Central memory CD4-positive, alpha-beta T cell (primary cell): ENCODE data around the gene KMT2E.
"Not testable (repeated sequence)": the region's sequence is repeated elsewhere in the genome, so short reads cannot be mapped to it uniquely, and the experiment has no call there.

Source experiments
- DNase-seq: peaks from one replicate; pipeline ENCODE4 v3.0.0; 2022
- total RNA-seq, 3 experiments: gene quantifications; one replicate each; lab custom pipeline; 2026; lab: John Stamatoyannopoulos, UW

Gene KMT2E
- total RNA-seq, result 63.5 to 351 (median 139) reads per million in 3 experiments

- peak; percentile 94 for DNase-seq
These were observed at the start of gene KMT2E for GRCh38 chr7:105013816-105014692. Gene KMT2E (plus strand): TSS chr7:105014205. CDS start chr7:105040953, 26,748 bp downstream.

DNA sequence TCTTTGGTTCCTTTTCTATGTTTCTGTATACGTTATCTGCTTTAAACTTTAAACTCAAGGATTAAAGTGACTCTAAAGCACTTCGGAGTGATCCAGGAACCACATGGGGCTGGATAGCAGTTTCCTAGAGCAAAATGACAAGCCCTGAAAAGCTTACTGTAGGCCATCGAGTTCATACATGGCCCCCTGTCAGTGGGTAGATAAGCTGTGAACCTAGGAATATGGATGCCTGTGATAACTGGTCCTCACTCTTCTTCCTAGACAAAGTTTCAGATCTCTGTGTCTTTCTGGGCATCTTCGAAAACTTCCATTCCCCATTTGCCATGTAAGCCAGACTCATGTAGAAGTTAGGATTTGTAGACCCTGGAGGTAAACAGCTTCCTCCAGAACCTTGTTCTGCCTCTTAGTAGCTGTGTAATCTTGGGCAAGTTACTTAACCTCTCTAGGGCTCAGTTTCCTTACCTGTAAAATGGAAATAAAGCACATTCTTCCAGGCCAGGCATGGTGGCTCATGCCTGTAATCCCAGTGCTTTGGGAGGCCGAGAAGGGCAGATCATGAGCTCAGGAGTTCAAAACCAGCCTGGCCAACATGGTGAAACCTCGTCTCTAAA is 49.3 kb upstream of the KMT2E start:
- DNase-seq, result no peak

GRCh38 chr7:104966022-104966421 is 48.0 kb upstream of the KMT2E start:
- no peak for DNase-seq

GRCh38 chr7:104967088-104967487 is 46.9 kb upstream of the KMT2E start:
- no peak for DNase-seq

- DNase-seq, result no peak
These were observed 46.4 kb upstream of the KMT2E start for GRCh38 chr7:104967595-104967994.

DNA sequence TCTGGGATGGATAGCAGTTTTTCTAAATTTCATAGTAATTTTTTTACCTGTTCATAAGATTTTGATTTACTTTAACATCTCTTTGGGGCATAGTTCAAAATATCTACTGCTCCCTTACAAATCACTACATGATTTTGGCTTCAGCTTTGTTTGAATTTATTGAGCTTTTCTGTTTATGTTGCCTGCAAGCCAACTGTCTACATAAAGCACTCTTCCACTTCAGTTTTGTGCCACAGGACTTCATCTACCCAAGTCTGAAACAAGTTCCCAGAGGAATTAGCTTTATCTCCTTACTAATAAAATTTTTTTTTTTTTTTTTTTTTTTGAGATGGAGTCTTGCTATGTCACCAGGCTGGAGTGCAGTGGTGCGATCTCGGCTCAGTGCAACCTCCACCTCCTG is 45.4 kb upstream of the KMT2E start:
- DNase-seq, result no peak

GRCh38 chr7:104969183-104969582 is 44.8 kb upstream of the KMT2E start:
- no peak for DNase-seq

- DNase-seq, result no peak
These were observed 42.5 kb upstream of the KMT2E start for GRCh38 chr7:104971290-104972071.

- DNase-seq, result no peak
These were observed 41.5 kb upstream of the KMT2E start for GRCh38 chr7:104972500-104972899.

DNA sequence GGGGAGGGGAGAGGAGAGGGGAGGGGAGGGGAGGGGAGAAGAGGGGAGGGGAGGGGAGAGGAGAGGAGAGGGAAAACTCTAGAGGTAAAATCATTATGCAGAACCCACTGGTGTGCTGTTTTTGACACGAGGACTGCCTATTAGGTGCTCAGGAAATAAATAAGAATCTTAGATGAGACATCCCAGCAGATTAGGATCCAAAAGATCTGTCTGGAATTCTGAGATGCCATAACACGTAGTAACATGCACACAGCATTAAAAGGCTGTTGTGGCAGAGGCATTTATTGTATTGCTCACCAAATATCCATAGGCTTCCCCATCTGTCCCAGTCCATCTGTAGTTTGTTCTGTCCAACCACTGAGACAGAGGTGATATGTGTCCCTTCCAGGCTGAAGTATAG is 40.8 kb upstream of the KMT2E start:
- DNase-seq, result no peak

- DNase-seq, result no peak
These were observed 40.0 kb upstream of the KMT2E start for GRCh38 chr7:104973909-104974415.

DNA sequence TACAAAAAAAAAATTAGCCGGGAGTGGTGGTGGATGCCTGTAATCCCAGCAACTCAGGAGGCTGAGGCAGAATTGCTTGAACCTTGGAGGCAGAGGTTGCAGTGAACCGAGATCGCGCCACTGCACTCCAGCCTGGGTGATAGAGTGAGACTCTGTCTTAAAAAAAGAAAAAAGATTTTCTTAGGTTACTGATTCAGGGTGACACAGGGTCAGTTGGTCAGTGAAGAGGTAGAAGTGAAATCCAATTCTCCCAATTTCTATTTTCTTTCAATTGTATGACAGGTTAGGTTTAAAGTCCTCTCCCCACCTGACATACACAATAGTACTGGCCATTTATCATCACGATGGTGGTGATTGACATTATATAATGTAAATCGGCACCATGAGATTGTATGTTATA is 38.5 kb upstream of the KMT2E start:
- DNase-seq, result not testable (repeated sequence)

DNA sequence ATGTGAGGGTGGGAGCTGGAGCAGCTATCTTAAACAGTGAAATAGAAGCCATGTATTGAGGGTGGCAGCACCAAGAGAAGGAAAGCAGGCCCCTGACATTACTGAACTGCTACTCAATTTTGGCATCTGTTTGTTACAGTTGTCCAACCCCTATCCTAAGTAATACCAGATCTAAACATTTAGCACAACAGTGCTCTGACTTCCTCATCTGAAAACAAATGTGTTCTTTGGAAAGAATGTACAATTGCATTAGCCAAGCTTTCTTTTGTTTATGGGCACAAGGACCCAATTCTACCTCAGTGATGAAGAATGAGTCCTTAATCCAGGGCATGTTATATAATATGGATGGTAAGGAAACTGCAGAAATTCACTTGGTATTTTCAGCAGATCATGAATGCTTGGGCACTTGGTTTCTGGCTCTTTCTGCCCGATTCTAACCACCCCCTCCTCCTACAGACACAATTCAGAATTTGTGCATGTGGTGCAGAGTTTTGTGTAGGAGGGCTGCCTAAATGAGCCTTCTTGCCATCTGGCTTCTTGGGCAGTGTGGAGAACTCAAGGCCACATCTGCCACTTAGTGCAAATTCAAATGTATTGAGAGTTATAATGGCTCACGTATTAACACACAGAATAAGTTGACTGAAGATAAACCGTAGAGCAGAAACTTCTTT is 36.9 kb upstream of the KMT2E start:
- DNase-seq, result no peak

DNA sequence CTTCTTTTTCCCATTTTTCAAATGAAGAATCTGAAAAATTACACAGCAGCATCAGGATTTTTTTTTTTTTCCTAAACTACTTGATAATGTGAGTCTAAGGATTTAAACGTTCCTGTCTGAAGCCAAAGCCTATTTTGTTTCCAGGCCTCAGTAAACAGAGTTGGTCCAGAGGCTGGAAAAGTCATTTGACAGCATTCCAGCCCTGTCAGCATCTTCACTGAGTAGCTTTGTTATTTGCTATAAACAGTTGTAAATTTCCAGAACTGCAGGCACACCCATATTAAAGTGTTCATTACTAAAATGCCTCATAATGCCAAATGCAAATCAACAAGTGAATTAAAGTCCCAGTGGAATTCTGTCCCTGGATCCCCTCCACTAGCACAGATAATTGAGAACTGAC is 35.5 kb upstream of the KMT2E start:
- no peak for DNase-seq

DNA sequence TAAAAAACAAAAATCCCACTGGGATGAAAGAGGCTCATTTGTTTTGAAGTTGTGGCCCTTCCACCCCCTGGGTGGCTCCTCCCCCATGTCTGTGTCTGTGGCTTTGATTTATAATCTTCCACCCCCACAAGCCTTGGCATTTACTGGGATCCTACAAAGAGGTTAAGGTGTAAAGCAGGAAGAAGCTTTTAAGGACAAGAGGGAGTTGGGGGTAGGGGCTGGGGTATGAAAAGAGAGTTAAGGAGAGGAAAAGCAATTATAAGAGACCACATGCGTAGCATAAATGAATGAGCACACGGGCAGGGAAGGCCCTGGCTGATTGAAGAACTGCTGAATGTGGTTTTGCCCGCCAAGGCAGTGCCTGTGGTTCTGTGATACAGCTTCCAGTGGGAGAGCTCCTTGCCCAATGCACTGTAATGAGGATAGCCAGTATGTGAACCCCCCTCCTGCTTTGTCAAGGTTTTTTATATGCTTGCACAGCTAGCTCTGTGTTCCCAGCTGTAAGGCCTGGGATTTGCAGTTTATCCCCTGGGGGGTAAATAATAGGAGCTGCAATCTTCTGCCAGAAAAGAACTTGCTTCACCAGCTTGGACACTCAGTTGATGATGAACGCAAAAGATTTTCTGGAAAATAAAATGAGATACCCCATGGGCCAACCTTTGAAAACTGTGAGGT is 34.7 kb upstream of the KMT2E start:
- no peak for DNase-seq

DNA sequence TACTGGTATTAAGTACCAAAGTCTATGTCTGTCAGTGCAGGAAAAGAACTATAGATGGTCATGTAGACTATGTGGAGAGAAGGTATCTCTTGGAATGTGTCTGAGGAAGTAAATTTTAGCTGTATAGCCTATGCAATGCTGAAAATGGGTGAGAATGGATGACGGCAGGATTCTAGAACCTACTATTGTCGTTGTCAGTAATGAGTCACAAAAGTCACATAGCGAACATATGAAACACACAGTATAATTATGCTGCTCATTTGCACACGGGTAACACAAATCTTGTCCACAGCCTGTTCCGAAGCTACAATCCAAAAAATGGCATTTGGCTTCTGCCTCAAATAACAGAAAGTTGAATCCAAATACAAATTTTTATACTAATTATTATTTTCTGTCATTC is 33.6 kb upstream of the KMT2E start:
- DNase-seq, result no peak

- DNase-seq, result peak; percentile 67
These were observed 32.9 kb upstream of the KMT2E start for GRCh38 chr7:104980841-104981671.

DNA sequence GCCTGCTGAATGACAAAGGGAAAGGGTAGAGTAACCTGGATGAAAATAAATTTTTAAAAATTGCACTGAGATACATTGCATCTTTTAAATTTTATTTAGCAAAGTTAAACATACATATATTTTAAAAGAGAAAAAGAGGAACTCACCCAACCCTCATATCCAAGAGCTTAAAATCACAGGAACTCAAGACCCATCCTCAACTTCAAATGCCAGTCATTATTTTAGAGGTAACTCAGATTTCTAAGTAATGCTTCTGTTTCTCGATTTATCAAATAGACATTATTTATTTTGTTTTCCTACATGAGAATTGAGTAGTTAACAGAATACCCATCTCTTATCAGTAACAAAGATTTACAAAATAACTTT is 32.4 kb upstream of the KMT2E start:
- no peak for DNase-seq

GRCh38 chr7:104982308-104983075 is 31.5 kb upstream of the KMT2E start:
- DNase-seq, result no peak

DNA sequence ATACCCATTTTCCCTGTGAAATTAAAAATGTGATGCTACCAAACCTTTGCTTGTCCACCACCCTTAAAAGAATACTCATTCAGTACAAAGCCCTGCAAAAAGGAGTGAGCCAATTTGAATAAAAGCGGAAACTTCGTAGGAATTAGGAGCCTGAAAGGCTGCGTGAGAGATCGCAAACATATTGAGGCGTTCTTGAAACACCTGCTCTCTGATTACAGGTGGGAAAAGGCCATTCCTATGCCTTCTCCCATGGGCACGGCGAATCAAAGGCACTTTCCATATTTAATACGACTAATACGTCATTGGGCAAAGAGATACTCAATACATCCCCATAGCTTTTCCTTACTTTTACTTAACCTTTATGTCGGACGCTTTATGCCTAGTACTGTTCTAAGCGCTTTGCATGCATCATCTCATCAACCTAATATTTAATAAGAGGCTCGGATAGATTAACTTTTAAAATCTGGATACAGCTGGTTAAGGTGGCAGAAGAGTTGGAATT is 30.9 kb upstream of the KMT2E start:
- no peak for DNase-seq
